ENCODE measurements around the gene SLC30A1. TPM values are rescaled to one million over a fixed set of nuclear protein-coding genes. Genes with fewer than 3 reads are reported as not detected.
"Not testable (repeated sequence)": the region's sequence is repeated elsewhere in the genome, so short reads cannot be mapped to it uniquely, and the experiment has no call there.

Gene SLC30A1
- total and polyA plus RNA-seq, 12 donors, result 4.6 to 82.6 (median 37.5) TPM

DNA sequence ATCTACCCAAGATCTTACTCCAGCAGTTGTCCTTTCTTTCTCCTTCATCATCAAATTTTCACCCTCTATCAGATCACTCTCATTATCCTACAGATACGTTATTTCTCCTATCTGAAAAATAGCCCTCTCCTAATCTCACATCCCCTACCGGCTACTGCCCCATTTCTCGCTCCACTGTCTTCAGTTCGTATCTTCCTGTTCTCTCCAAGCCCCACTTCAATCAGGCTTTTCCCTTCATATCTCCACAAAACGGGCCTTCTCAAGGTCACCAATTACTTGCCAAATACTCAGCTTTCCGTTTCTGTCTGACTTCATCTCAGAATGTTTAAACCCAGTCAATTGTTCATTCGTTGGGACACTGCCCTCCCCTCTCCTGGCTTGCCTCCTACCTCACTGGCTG, 32.4 kb downstream of the SLC30A1 start:
- no peaks in the 10 kb centered on the region for H3K36me3 ChIP-seq (replicated peaks in 1 of 2)
- TF ChIP-seq CTCF (IDR thresholded peaks at IDR 0.05) (no peak), POLR2A (IDR thresholded peaks at IDR 0.05) (no peak)
- no peak overlapping the region for H3K27ac ChIP-seq
- no peaks in the 10 kb centered on the region for H3K27me3 ChIP-seq
- WGBS, 4 donors, result 39 to 50% (median 45%) methylated on average over 7 of the region's 7 CpGs
- H3K9me3 ChIP-seq (replicated peaks in 1 of 3), result no peaks in the 10 kb centered on the region
- intact Hi-C loops (cut with DNase I), result no loop called here
- no peak overlapping the region for H3K4me3 ChIP-seq
- peak in 2 of 7 donors; percentile 16 to 24 for DNase-seq
- peaks cover 0 to 5% of the 10 kb centered on the region in 2 donors for H3K4me1 ChIP-seq (replicated peaks in 1 of 2)

DNA sequence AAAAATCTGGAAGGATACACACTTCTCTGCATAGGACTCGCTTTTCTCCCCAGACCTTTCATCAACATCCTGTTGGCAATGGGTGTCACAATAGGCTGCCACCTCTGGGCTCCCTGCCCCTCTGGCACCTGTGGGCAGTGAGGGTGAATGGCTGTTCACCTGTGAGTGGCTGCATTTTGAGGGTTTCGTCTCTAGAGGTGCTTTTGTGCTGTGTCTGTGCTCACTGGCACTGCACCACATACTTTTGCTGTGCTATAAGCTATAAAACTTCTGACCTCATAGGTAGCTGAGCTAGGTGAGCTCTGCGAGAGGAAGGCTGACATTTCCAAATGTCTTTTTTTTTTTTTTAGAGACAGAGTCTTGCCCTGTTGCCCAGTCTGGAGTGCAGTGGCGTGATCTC, 35.9 kb downstream of the SLC30A1 start:
- Histone ChIP-seq H3K9me3 (replicated peaks in 1 of 3) (no peaks in the 10 kb centered on the region), H3K4me3 (no peak overlapping the region), H3K4me1 (replicated peaks in 1 of 2) (peaks cover 0 to 5% of the 10 kb centered on the region in 2 donors), H3K36me3 (replicated peaks in 1 of 2) (no peaks in the 10 kb centered on the region), H3K27ac (no peak overlapping the region), H3K27me3 (no peaks in the 10 kb centered on the region)
- TF ChIP-seq CTCF (IDR thresholded peaks at IDR 0.05), result no peak
- no peak for TF ChIP-seq POLR2A (IDR thresholded peaks at IDR 0.05)
- intact Hi-C loops (cut with DNase I), result no loop called here
- 85 to 92% (median 88%) methylated on average over 4 of the region's 4 CpGs for WGBS, 4 donors
- no peak for DNase-seq

GRCh38 chr1:211541720-211542477, 37.1 kb downstream of the SLC30A1 start:
- Histone ChIP-seq H3K27ac (no peak overlapping the region), H3K27me3 (no peaks in the 10 kb centered on the region), H3K4me3 (no peak overlapping the region), H3K36me3 (replicated peaks in 1 of 2) (no peaks in the 10 kb centered on the region), H3K9me3 (replicated peaks in 1 of 3) (no peaks in the 10 kb centered on the region), H3K4me1 (replicated peaks in 1 of 2) (peaks cover 0 to 5% of the 10 kb centered on the region in 2 donors)
- TF ChIP-seq CTCF (IDR thresholded peaks at IDR 0.05), result no peak
- TF ChIP-seq POLR2A (IDR thresholded peaks at IDR 0.05), result no peak
- intact Hi-C loops (cut with DNase I), result no loop called here
- WGBS, 4 donors, result 60 to 72% (median 64%) methylated on average over 7 of the region's 7 CpGs
- peak in 1 of 7 donors; percentile 11 for DNase-seq

DNA sequence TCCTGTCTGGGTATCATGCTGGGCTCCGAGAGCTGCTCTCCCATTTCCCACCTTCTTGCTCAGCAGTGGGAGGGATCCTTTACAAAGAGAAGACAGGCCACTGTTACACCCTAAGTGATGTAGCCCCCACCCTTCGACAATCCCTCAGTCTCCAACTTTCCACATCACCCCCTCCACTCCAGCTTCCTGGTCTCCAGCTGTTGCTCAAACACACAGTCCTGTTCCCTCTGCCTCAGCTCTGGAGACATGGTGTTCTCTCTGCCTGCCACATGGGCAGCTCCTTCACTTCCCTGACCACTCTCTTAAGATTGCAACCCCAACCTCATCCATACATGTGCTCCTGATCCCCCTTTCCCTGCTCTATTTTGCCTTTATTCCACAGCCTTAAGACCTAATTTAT, 37.7 kb downstream of the SLC30A1 start:
- H3K36me3 ChIP-seq (replicated peaks in 1 of 2), result no peaks in the 10 kb centered on the region
- intact Hi-C loops (cut with DNase I), result no loop called here
- no peaks in the 10 kb centered on the region for H3K4me1 ChIP-seq (replicated peaks in 1 of 2)
- no peak overlapping the region for H3K4me3 ChIP-seq
- no peak overlapping the region for H3K27ac ChIP-seq
- H3K27me3 ChIP-seq, result no peaks in the 10 kb centered on the region
- 80 to 93% (median 88%) methylated on average over 1 to 2 of the region's 2 CpGs for WGBS, 4 donors
- H3K9me3 ChIP-seq (replicated peaks in 1 of 3), result no peaks in the 10 kb centered on the region
- DNase-seq, result no peak
- TF ChIP-seq POLR2A (IDR thresholded peaks at IDR 0.05), result no peak
- no peak for TF ChIP-seq CTCF (IDR thresholded peaks at IDR 0.05)

- H3K27ac ChIP-seq; H3K4me1 ChIP-seq (replicated peaks in 1 of 2); DNase-seq; H3K36me3 ChIP-seq (replicated peaks in 1 of 2); H3K4me3 ChIP-seq; intact Hi-C loops (cut with DNase I); H3K27me3 ChIP-seq; H3K9me3 ChIP-seq (replicated peaks in 1 of 3): not testable (repeated sequence)
- WGBS, 4 donors, result 90 to 98% (median 92%) methylated on average over 1 of the region's 1 CpG
These were observed 38.1 kb downstream of the SLC30A1 start for GRCh38 chr1:211540824-211541223.

Measured in adrenal gland (tissue), 12 donors.